ENCODE results near the gene FTO. TPM values are rescaled to one million over a fixed set of nuclear protein-coding genes. Genes with fewer than 3 reads are reported as not detected.

FTO gene
- total RNA-seq, 4 donors from 2014 or later = 125 to 182 (median 164) TPM

DNA sequence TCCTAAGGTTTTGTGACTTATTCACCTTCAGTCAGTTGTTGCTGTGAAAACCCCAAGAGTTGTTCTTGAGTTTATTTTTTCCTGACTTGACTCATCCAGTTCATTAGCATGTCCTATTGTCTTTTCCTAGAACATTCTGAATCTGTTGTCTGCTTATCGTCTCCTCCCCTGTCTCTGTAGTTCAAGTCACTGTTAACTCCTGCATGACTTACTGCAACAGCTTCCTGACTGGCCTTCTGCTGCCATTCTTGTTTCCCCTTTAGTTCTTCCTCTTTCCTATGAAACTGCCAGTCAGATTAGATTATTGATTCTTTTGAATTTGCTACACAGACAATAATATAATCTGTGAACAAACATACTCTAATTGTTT lies 161.5 kb downstream of the FTO start:
- no peak for TF ChIP-seq POLR2A (IDR thresholded peaks at IDR 0.05)
- TF ChIP-seq, protein P1, sequence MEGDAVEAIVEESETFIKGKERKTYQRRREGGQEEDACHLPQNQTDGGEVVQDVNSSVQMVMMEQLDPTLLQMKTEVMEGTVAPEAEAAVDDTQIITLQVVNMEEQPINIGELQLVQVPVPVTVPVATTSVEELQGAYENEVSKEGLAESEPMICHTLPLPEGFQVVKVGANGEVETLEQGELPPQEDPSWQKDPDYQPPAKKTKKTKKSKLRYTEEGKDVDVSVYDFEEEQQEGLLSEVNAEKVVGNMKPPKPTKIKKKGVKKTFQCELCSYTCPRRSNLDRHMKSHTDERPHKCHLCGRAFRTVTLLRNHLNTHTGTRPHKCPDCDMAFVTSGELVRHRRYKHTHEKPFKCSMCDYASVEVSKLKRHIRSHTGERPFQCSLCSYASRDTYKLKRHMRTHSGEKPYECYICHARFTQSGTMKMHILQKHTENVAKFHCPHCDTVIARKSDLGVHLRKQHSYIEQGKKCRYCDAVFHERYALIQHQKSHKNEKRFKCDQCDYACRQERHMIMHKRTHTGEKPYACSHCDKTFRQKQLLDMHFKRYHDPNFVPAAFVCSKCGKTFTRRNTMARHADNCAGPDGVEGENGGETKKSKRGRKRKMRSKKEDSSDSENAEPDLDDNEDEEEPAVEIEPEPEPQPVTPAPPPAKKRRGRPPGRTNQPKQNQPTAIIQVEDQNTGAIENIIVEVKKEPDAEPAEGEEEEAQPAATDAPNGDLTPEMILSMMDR (IDR thresholded peaks at IDR 0.05) = no peak
- DNase-seq = no peak
- Histone ChIP-seq H3K36me3 (peaks cover 3 to 4% of the 10 kb centered on the region in 2 donors), H3K9me3 (no peaks in the 10 kb centered on the region), H3K4me3 (replicated peaks in 1 of 3) (no peak overlapping the region), H3K27me3 (no peaks in the 10 kb centered on the region), H3K27ac (no peak overlapping the region), H3K4me1 (peaks cover 0 to 3% of the 10 kb centered on the region in 2 donors)
- WGBS, 2 donors = 30 to 47% methylated on average over 1 of the region's 1 CpG
- intact Hi-C loops (cut with DNase I) = no loop called here

DNA sequence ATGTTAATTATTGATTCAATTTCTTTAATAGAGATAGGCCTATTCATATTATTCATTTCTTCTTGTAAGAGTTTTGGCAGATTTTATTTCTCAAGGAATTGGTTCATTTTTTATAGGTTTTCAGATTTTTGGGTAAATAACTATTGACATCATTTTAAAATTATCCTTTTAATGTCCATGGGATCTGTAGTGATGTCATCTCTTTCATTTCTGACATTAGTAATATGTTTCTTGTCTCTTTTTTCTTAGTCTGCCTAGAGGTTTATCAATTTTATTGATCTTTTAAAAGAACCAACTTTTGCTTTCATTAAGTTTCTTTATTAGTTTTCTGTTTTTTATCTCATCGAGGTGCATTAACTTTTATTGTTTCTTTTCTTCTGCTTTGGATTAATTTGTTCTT lies 162.6 kb downstream of the FTO start:
- Histone ChIP-seq H3K27ac (no peak overlapping the region), H3K36me3 (peaks cover 3 to 4% of the 10 kb centered on the region in 2 donors), H3K4me1 (peaks cover 0 to 3% of the 10 kb centered on the region in 2 donors), H3K27me3 (no peaks in the 10 kb centered on the region), H3K4me3 (replicated peaks in 1 of 3) (no peak overlapping the region), H3K9me3 (no peaks in the 10 kb centered on the region)
- TF ChIP-seq POLR2A (IDR thresholded peaks at IDR 0.05) = no peak
- TF ChIP-seq, protein P1 (IDR thresholded peaks at IDR 0.05) = no peak
- intact Hi-C loops (cut with DNase I) = no loop called here
- DNase-seq = no peak
- 91 to 97% methylated on average over 1 of the region's 1 CpG for WGBS, 2 donors

DNA sequence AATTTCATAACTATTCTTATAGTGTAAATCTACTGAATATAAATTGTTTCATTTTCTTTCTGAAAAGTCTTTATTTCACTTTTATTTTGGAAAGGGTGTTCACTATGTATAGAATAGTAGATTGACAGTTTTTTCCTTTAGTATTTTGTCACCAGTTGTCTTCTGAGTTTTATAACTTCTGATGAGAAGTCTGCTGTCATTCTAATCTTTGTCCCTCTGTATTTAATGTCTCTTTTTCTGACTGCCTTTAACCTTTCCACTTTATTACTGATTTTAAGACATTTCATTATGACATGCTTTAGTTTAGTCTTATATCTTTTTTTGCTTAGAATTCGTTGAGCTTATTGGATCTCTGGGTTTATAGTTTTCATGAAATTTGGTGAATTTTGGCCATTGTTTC lies 166.9 kb downstream of the FTO start:
- TF ChIP-seq, protein P1 (IDR thresholded peaks at IDR 0.05) = no peak
- no peak for TF ChIP-seq POLR2A (IDR thresholded peaks at IDR 0.05)
- H3K4me1 ChIP-seq = peaks cover 0 to 3% of the 10 kb centered on the region in 2 donors
- H3K27ac ChIP-seq = no peak overlapping the region
- 97 to 98% methylated on average over 1 of the region's 1 CpG for WGBS, 2 donors
- H3K36me3 ChIP-seq = no peaks in the 10 kb centered on the region
- no peak for DNase-seq
- H3K9me3 ChIP-seq = no peaks in the 10 kb centered on the region
- H3K27me3 ChIP-seq = no peaks in the 10 kb centered on the region
- no peak overlapping the region for H3K4me3 ChIP-seq (replicated peaks in 1 of 3)
- intact Hi-C loops (cut with DNase I) = no loop called here

DNA sequence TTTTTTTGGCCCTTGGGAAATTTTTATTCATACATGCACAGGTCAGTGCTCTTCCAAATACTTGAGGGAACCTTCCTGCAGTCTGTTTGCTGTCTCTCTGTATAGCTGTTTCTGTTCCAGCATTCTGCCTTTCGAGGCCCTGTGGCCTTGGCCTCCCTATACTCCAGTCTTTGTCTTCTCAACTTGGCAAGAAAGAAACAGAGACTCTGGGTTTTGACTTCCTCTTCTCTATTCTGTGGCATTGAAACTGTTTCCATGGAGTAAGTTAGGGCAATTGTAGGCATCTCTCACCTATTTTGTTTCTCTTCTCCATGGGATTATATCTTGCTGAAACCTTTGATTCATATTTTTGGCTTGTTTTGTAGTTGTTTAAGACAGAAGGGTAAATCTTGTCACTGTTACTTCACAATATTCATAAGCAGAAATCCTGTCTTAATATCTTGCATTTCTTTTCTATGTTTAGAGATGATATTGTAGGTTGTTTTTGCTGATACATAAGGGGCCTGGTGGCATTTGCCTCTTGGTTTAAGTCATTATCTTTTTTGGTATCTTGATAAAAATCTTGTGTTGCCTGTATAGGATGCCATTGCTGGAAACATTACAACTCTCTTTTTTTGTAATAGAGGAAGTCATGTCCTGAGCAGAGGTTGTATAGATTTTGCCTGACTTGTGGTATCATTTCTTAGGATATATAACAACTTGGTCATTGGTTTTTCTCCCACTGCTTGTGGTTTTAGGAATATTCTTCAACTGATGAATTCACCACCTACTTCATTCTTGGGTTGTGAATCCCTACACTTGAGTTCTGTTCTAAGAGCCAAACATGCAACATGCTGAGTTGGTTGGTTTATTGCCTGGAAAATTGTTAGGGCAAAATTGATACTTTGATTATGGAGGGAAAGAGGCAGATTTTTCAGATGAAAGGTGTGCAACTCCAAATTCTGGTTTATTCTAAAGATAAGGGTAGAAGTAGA lies 168.6 kb downstream of the FTO start:
- no peak overlapping the region for H3K4me3 ChIP-seq (replicated peaks in 1 of 3)

More for the DNA sequence above, 168.6 kb downstream of the FTO start:
- TF ChIP-seq POLR2A (IDR thresholded peaks at IDR 0.05) = no peak
- TF ChIP-seq, protein P1 (IDR thresholded peaks at IDR 0.05) = no peak
- Histone ChIP-seq H3K9me3 (no peaks in the 10 kb centered on the region), H3K4me1 (no peaks in the 10 kb centered on the region), H3K27me3 (no peaks in the 10 kb centered on the region), H3K36me3 (no peaks in the 10 kb centered on the region), H3K27ac (no peak overlapping the region)
- WGBS, 2 donors = 84 to 87% methylated on average over 1 of the region's 1 CpG
- DNase-seq = no peak
- intact Hi-C loops (cut with DNase I) = no loop called here

Data from thyroid gland (tissue), 4 donors.